WTC11 (cell line): ENCODE data around the gene SYNE4. TPM values are rescaled to one million over a fixed set of nuclear protein-coding genes. Genes with fewer than 3 reads are reported as not detected.

ENCODE experiments used
- ATAC-seq: fragments of 200-7000 bp; cut with Tn5 transposase; 2 replicates; pipeline ENCODE4 v1.10.0; 2021; ENCODE audit warnings: mild to moderate bottlenecking, moderate library complexity
- CTCF ChIA-PET: fragments of 300-600 bp; sonication (Branson Sonifier 250); formaldehyde crosslinking; loops from one replicate; lab custom pipeline; 2021; ENCODE audit warnings: antibody characterized with exemption; lab: Charles Lee
- POLR2A ChIA-PET: fragments of 350-600 bp; sonication (Branson Sonifier 250); formaldehyde crosslinking; loops from one replicate; lab custom pipeline; 2021; ENCODE audit warnings: antibody characterized with exemption; lab: Charles Lee
- DNase-seq: peaks from one replicate; pipeline ENCODE4 v3.0.0; 2021; ENCODE audit warnings: low spot score
- H3K27ac Mint-ChIP-seq: 2 replicates; pipeline ENCODE4 v1.8.0; 2021; ENCODE audit warnings: mixed read lengths
- H3K27me3 Mint-ChIP-seq: 2 replicates; pipeline ENCODE4 v1.8.0; 2021; ENCODE audit warnings: low read depth, mild to moderate bottlenecking, moderate library complexity, mixed read lengths
- H3K36me3 Mint-ChIP-seq: 2 replicates; pipeline ENCODE4 v1.8.0; 2021; ENCODE audit warnings: mixed read lengths
- H3K4me1 Mint-ChIP-seq: 2 replicates; pipeline ENCODE4 v1.8.0; 2022; ENCODE audit warnings: mixed read lengths
- H3K4me3 Mint-ChIP-seq: 2 replicates; pipeline ENCODE4 v1.8.0; 2021; ENCODE audit warnings: mild to moderate bottlenecking, moderate library complexity, mixed read lengths
- H3K9me3 Mint-ChIP-seq: 2 replicates; pipeline ENCODE4 v1.8.0; 2021; ENCODE audit warnings: mixed read lengths
- AR ChIP-seq: fragments of 250-450 bp; sonication (Bioruptor Pico); IDR thresholded peaks from 2 replicates; pipeline ENCODE4 v1.9.0; 2021; ENCODE audit warnings: mild to moderate bottlenecking
- ARID4B ChIP-seq: sonication (generic); formaldehyde crosslinking; IDR thresholded peaks from 2 replicates; pipeline ENCODE4 v1.8.0; 2023; ENCODE audit warnings: missing genetic modification reagents, mild to moderate bottlenecking, borderline replicate concordance
- CBFB ChIP-seq: sonication (generic); formaldehyde crosslinking; IDR thresholded peaks from 2 replicates; pipeline ENCODE4 v1.8.1; 2022; ENCODE audit warnings: mild to moderate bottlenecking, low read depth, missing genetic modification reagents
- ESRRA ChIP-seq: sonication (generic); formaldehyde crosslinking; IDR thresholded peaks from 2 replicates; pipeline ENCODE4 v1.8.1; 2022; ENCODE audit warnings: mild to moderate bottlenecking, missing genetic modification reagents, borderline replicate concordance
- FOXJ3 ChIP-seq: sonication (generic); formaldehyde crosslinking; IDR thresholded peaks from 2 replicates; pipeline ENCODE4 v1.9.0; 2021; ENCODE audit warnings: missing genetic modification reagents, mild to moderate bottlenecking, borderline replicate concordance
- GABPB1 ChIP-seq: sonication (generic); formaldehyde crosslinking; IDR thresholded peaks from 2 replicates; pipeline ENCODE4 v1.8.1; 2023; ENCODE audit warnings: mild to moderate bottlenecking, missing genetic modification reagents
- PRDM15 ChIP-seq: sonication (generic); formaldehyde crosslinking; IDR thresholded peaks from 2 replicates; pipeline ENCODE4 v1.8.0; 2022; ENCODE audit warnings: missing genetic modification reagents
- TEAD1 ChIP-seq: sonication (generic); formaldehyde crosslinking; IDR thresholded peaks from 2 replicates; pipeline ENCODE4 v1.8.0; 2022; ENCODE audit warnings: mild to moderate bottlenecking, missing genetic modification reagents
- TP53 ChIP-seq: sonication (generic); formaldehyde crosslinking; IDR thresholded peaks from 2 replicates; pipeline ENCODE4 v1.8.1; 2023; ENCODE audit warnings: mild to moderate bottlenecking, missing genetic modification reagents
- ZNF281 ChIP-seq: sonication (generic); formaldehyde crosslinking; IDR thresholded peaks from 2 replicates; pipeline ENCODE4 v1.8.0; 2023; ENCODE audit warnings: mild to moderate bottlenecking, missing genetic modification reagents
- total RNA-seq: library from RNA; stranded (reverse); gene quantifications from 3 replicates; pipeline ENCODE4 v1.2.3, GENCODE V29; 2021

Gene SYNE4
- total RNA-seq, 1 experiment from 2014 or later: 17.6 TPM

GRCh38 chr19:36014012-36014924 lies 5.7 kb upstream of the SYNE4 start, which contains the start of gene ALKBH6 (continued):
- TF ChIP-seq ZNF281 (CRISPR knock-in tag): 0 out of 2 replicates have a peak, but pooled peaks have one; percentile 32
- no peak for TF ChIP-seq FOXJ3
- TF ChIP-seq PRDM15 (CRISPR knock-in tag): no peak
- no peak for TF ChIP-seq TEAD1 (CRISPR knock-in tag)

- DNase-seq (no peak), ATAC-seq (no peak)
- TF ChIP-seq GABPB1 (no peak), ESRRA (no peak), CBFB (CRISPR knock-in tag) (no peak), AR (CRISPR knock-in tag) (no peak), TP53 (no peak), ARID4B (CRISPR knock-in tag) (no peak)
- peak overlapping the region; percentile 100 for H3K4me3 Mint-ChIP-seq
- ChIA-PET POLR2A (interaction anchor here (1.0 kb wide), 1 partner anchor 40 kb away, joined by 3 read pairs; the partner anchor contains the start of gene THAP8), CTCF (interaction anchor here (0.7 to 1.5 kb wide), 13 partner anchors 14 to 194 kb away, joined by 3 to 10 read pairs (median 3); partner anchors contain the start of gene THAP8)
- no peaks in the 10 kb centered on the region for H3K9me3 Mint-ChIP-seq
- peaks cover 16% of the 10 kb centered on the region for H3K27me3 Mint-ChIP-seq
- peaks cover 31% of the 10 kb centered on the region for H3K4me1 Mint-ChIP-seq
- peak overlapping the region; percentile 85 for H3K27ac Mint-ChIP-seq
- H3K36me3 Mint-ChIP-seq: peaks cover 6% of the 10 kb centered on the region
Measured at GRCh38 chr19:36013280-36014011, 4.8 kb upstream of the SYNE4 start.
